ENCODE data around the gene AMFR.

DNA sequence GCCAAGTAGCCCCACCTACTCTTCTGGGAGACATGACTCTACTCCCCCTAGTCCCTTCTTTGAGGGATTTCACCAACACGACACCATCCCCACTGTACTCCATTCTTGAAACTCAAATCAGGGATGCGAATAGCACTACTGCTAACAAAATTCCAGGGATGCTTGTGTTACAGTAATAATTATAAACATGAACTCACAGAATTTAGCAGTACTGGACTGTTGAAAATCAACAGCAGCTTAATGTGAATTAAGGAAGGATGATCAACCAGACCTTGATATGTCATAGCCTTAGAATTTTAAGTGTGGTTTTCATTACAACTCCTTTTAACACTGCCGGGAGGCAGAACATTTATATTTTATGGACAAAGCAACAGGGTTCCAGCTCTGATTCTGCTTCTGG, 37.9 kb downstream of the AMFR start:
- TF ChIP-seq SIN3A (IDR thresholded peaks at IDR 0.05; ENCODE audit: borderline replicate concordance, insufficient read depth, low read length) (no peak), POLR2AphosphoS5 (IDR thresholded peaks at IDR 0.05; ENCODE audit: low read depth, low read length) (no peak), TAF1 (IDR thresholded peaks at IDR 0.05; ENCODE audit: borderline replicate concordance, insufficient read depth, low read length) (no peak)
- TF ChIP-seq, protein P1, sequence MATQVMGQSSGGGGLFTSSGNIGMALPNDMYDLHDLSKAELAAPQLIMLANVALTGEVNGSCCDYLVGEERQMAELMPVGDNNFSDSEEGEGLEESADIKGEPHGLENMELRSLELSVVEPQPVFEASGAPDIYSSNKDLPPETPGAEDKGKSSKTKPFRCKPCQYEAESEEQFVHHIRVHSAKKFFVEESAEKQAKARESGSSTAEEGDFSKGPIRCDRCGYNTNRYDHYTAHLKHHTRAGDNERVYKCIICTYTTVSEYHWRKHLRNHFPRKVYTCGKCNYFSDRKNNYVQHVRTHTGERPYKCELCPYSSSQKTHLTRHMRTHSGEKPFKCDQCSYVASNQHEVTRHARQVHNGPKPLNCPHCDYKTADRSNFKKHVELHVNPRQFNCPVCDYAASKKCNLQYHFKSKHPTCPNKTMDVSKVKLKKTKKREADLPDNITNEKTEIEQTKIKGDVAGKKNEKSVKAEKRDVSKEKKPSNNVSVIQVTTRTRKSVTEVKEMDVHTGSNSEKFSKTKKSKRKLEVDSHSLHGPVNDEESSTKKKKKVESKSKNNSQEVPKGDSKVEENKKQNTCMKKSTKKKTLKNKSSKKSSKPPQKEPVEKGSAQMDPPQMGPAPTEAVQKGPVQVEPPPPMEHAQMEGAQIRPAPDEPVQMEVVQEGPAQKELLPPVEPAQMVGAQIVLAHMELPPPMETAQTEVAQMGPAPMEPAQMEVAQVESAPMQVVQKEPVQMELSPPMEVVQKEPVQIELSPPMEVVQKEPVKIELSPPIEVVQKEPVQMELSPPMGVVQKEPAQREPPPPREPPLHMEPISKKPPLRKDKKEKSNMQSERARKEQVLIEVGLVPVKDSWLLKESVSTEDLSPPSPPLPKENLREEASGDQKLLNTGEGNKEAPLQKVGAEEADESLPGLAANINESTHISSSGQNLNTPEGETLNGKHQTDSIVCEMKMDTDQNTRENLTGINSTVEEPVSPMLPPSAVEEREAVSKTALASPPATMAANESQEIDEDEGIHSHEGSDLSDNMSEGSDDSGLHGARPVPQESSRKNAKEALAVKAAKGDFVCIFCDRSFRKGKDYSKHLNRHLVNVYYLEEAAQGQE (IDR thresholded peaks at IDR 0.05; ENCODE audit: insufficient read depth in 1 of 2, low read depth in 2 of 2, low read length in 2 of 2): no peak
